GM12878 (cell line): Measurements from ENCODE around the gene GLUD1. TPM values are rescaled to one million over a fixed set of nuclear protein-coding genes. Genes with fewer than 3 reads are reported as not detected.

Experiments used
- ATAC-seq: fragments of 200-7000 bp; cut with Tn5 transposase; 3 replicates; pipeline ENCODE4 v1.9.1; 2020; ENCODE audit warnings: mild to moderate bottlenecking, moderate library complexity
- BruUV-seq: library from RNA; stranded (reverse); fragments of 400-500 nt; replicated peaks from 2 replicates; lab custom pipeline; 2021; lab: Mats Ljungman, UMichigan
- CTCF ChIA-PET: fragments of 300-600 bp; sonication (Branson Sonifier 250); formaldehyde crosslinking; extraction: SDS; loops from one replicate; lab custom pipeline; 2021; ENCODE audit warnings: inconsistent platforms; lab: Yijun Ruan, JAX
- POLR2A ChIA-PET: fragments of 350-600 bp; formaldehyde crosslinking; extraction: SDS; loops from one replicate; lab custom pipeline; 2021; ENCODE audit warnings: inconsistent platforms; lab: Charles Lee
- RAD21 ChIA-PET: fragments of 300-600 bp; sonication (Branson Sonifier 250); formaldehyde crosslinking; loops from one replicate; lab custom pipeline; 2023; ENCODE audit warnings: antibody characterized with exemption; ENCODE audit not compliant: unreplicated experiment; lab: Charles Lee
- SMC1A ChIA-PET: fragments of 300-600 bp; sonication (Branson Sonifier 250); formaldehyde crosslinking; loops from one replicate; lab custom pipeline; 2023; ENCODE audit not compliant: unreplicated experiment, uncharacterized antibody; lab: Charles Lee
- DNase-seq: peaks from one replicate; pipeline ENCODE4 v3.0.0-alpha.2; 2011; ENCODE audit warnings: low read depth, low spot score
- FAIRE-seq: peaks from 3 replicates; lab custom pipeline; 2011; peaks lifted over from hg19 to GRCh38; lab: Jason Lieb, UNC
- H2AFZ ChIP-seq: 2 replicates; pipeline ENCODE4 v1.6.0; 2011; ENCODE audit warnings: low read depth, low read length, control low read depth; ENCODE audit not compliant: control insufficient read depth
- H3K27ac ChIP-seq: 2 replicates; pipeline ENCODE4 v1.5.1; 2011; ENCODE audit warnings: control low read depth; ENCODE audit not compliant: control insufficient read depth, insufficient read depth
- H3K27me3 ChIP-seq, 2 experiments: replicated peaks in 1 of 2; 2 replicates each; pipeline versions ENCODE4 v1.6.0 to v1.6.1; 2011; ENCODE audit warnings: low read length in 1 of 2; ENCODE audit not compliant: control insufficient read depth in 2 of 2, insufficient read depth in 2 of 2
- H3K36me3 ChIP-seq, 2 experiments: 2 replicates each; pipeline ENCODE4 v1.5.1; 2011; ENCODE audit warnings: low read length in 1 of 2; ENCODE audit not compliant: control insufficient read depth in 2 of 2, insufficient read depth in 2 of 2
- H3K4me1 ChIP-seq: 2 replicates; pipeline ENCODE4 v1.6.1; 2011; ENCODE audit warnings: mild to moderate bottlenecking, low read length, moderate library complexity, mixed read lengths; ENCODE audit not compliant: control insufficient read depth, insufficient read depth
- H3K4me2 ChIP-seq: 2 replicates; pipeline ENCODE4 v1.6.0; 2011; ENCODE audit warnings: control low read depth; ENCODE audit not compliant: control insufficient read depth, insufficient read depth
- H3K4me3 ChIP-seq: fragments of 200-600 bp; sonication (generic); 2 replicates; pipeline ENCODE4 v1.5.1; 2016
- H3K79me2 ChIP-seq: 2 replicates; pipeline ENCODE4 v1.6.0; 2011; ENCODE audit warnings: low read length; ENCODE audit not compliant: control insufficient read depth, insufficient read depth
- H3K9ac ChIP-seq: 2 replicates; pipeline ENCODE4 v1.8.0; 2011; ENCODE audit warnings: low read length, control low read depth, mixed read lengths; ENCODE audit not compliant: control insufficient read depth, insufficient read depth
- H3K9me3 ChIP-seq: replicated peaks from 3 replicates; pipeline ENCODE4 v1.5.1; 2011; ENCODE audit warnings: mild to moderate bottlenecking, low read length; ENCODE audit not compliant: control insufficient read depth, insufficient read depth
- H4K20me1 ChIP-seq: 2 replicates; pipeline ENCODE4 v1.6.0; 2011; ENCODE audit not compliant: control insufficient read depth, insufficient read depth
- ATF2 ChIP-seq: IDR thresholded peaks from 2 replicates; pipeline ENCODE4 v1.6.1; 2012; ENCODE audit warnings: low read length, inconsistent platforms
- ATF7 ChIP-seq: fragments of 450-650 bp; IDR thresholded peaks from 2 replicates; pipeline ENCODE4 v1.6.1; 2016; ENCODE audit warnings: low read depth, mild to moderate bottlenecking
- BMI1 ChIP-seq: fragments of 450-650 bp; IDR thresholded peaks from 2 replicates; pipeline ENCODE4 v1.6.1; 2016; ENCODE audit warnings: mild to moderate bottlenecking, moderate library complexity, borderline replicate concordance
- CBFB ChIP-seq: IDR thresholded peaks from 2 replicates; pipeline ENCODE4 v1.6.1; 2016; ENCODE audit warnings: antibody characterized with exemption, low read depth
- CBX3 ChIP-seq: fragments of 200-600 bp; sonication (generic); IDR thresholded peaks from 2 replicates; pipeline ENCODE4 v1.6.1; 2016; ENCODE audit warnings: low read depth, borderline replicate concordance
- CBX5 ChIP-seq: sonication (generic); IDR thresholded peaks from 2 replicates; pipeline ENCODE4 v1.6.1; 2016; ENCODE audit warnings: low read depth, moderate library complexity, mild to moderate bottlenecking, inconsistent platforms
- ETV6 ChIP-seq, 2 experiments: fragments of 450-650 bp in 1 of 2; IDR thresholded peaks in 1 of 2; conservative IDR thresholded peaks in 1 of 2; 2 replicates each; pipeline ENCODE4 v1.6.1; 2014; ENCODE audit warnings: antibody characterized with exemption in 1 of 2, borderline replicate concordance in 1 of 2, low read depth in 1 of 2, mild to moderate bottlenecking in 1 of 2, moderate library complexity in 1 of 2
- FOXM1 ChIP-seq: IDR thresholded peaks from 2 replicates; pipeline ENCODE4 v1.6.1; 2012; ENCODE audit warnings: low read depth, mild to moderate bottlenecking, inconsistent platforms, low read length, moderate library complexity
- IRF3 ChIP-seq: fragments of 450-650 bp; IDR thresholded peaks from 2 replicates; pipeline ENCODE4 v1.6.1; 2014; ENCODE audit warnings: mild to moderate bottlenecking
- JUND ChIP-seq: IDR thresholded peaks from 2 replicates; pipeline ENCODE4 v1.6.1; 2012; ENCODE audit warnings: low read depth, mild to moderate bottlenecking, low read length, improper control_type of control experiment, moderate library complexity
- MTA2 ChIP-seq: fragments of 450-650 bp; IDR thresholded peaks from 2 replicates; pipeline ENCODE4 v1.6.1; 2016; ENCODE audit warnings: low read depth, mild to moderate bottlenecking, moderate library complexity
- MTA3 ChIP-seq: IDR thresholded peaks from 2 replicates; pipeline ENCODE4 v1.6.1; 2012; ENCODE audit warnings: low read length, inconsistent platforms, borderline replicate concordance
- MYB ChIP-seq: fragments of 150-350 bp; IDR thresholded peaks from 2 replicates; pipeline ENCODE4 v1.6.1; 2014; ENCODE audit warnings: mild to moderate bottlenecking, low read depth, low read length, borderline replicate concordance
- PKNOX1 ChIP-seq: fragments of 450-650 bp; IDR thresholded peaks from 2 replicates; pipeline ENCODE4 v1.6.1; 2016; ENCODE audit warnings: mild to moderate bottlenecking
- RAD21 ChIP-seq: IDR thresholded peaks from 2 replicates; pipeline ENCODE4 v1.6.1; 2011; ENCODE audit warnings: mild to moderate bottlenecking, low read depth, low read length, moderate library complexity; ENCODE audit not compliant: insufficient read depth
- RCOR1 ChIP-seq: conservative IDR thresholded peaks from 2 replicates; pipeline ENCODE4 v1.6.1; 2012; ENCODE audit warnings: low read depth, low read length, improper control_type of control experiment
- SMAD1 ChIP-seq: fragments of 450-650 bp; IDR thresholded peaks from 2 replicates; pipeline ENCODE4 v1.6.1; 2018; ENCODE audit warnings: mild to moderate bottlenecking, low read depth; ENCODE audit not compliant: partially characterized antibody
- YBX1 ChIP-seq: fragments of 450-650 bp; IDR thresholded peaks from 2 replicates; pipeline ENCODE4 v1.6.1; 2016; ENCODE audit warnings: antibody characterized with exemption
- WGBS: methylation state at CpG from one replicate; pipeline ENCODE4 v1.1.6; 2016; ENCODE audit warnings: low lambda C conversion rate; ENCODE audit not compliant: insufficient replicate concordance, insufficient coverage; ENCODE audit errors: missing lambda C conversion rate; 5-methylcytosine and 5-hydroxymethylcytosine counted together
- in situ Hi-C: fragments of 300-500 bp; cut with MboI; formaldehyde crosslinking; loops from 9 replicates; pipeline ENCODE4 v1.14.3; 2018; ENCODE audit warnings: mixed read lengths
- intact Hi-C: fragments of 100-400 bp; cut with micrococcal nuclease; formaldehyde crosslinking; loops from one replicate; pipeline ENCODE4 v1.14.2; 2022; ENCODE audit not compliant: unreplicated experiment
- polyA plus RNA-seq, 11 experiments: library from polyadenylated mRNA; depleted of rRNA in 4 of 11; unstranded in 6 of 11; stranded (reverse) in 5 of 11; fragments of >200 nt; fragmentation: Nextera tagmentation in 4 of 11; fragmentation: Illumina TruSeq in 1 of 11; extraction: Ambion mirVana in 4 of 11; extraction: Trizol in 1 of 11; gene quantifications; 1 replicate in 1 of 11; 2 replicates in 10 of 11; pipeline versions ENCODE4 v1.2.1 to v1.2.3, GENCODE V29; 2011 to 2016; ENCODE audit warnings: inconsistent platforms in 2 of 11, missing spikeins in 2 of 11, low read depth in 1 of 11
- total RNA-seq, 4 experiments: library from RNA; depleted of rRNA in 3 of 4; stranded (reverse); fragments of >200 nt in 3 of 4; fragmentation: Illumina TruSeq in 1 of 4; extraction: Trizol in 1 of 4; gene quantifications; 2 replicates each; pipeline versions ENCODE4 v1.2.1 to v1.2.3, GENCODE V29; 2013 to 2021

The GLUD1 gene
- total and polyA plus RNA-seq, 10 of the 15 experiments (the other 5 are each of a cell fraction or from before 2014, with no cell fraction given): 26.1 to 109 (median 81.4) TPM

- FAIRE-seq: no peak
- intact Hi-C loops (no loop called here), in situ Hi-C loops (no loop called here)
- H3K9ac ChIP-seq: no peak overlapping the region
- no peaks in the 10 kb centered on the region for H3K79me2 ChIP-seq
- H3K4me3 ChIP-seq: no peak overlapping the region
- ATAC-seq: no peak
- no peaks in the 10 kb centered on the region; a peak in 3 of 4 replicates for H3K27me3 ChIP-seq
- no peak overlapping the region for H2AFZ ChIP-seq
- ChIA-PET RAD21 (no interaction called here), SMC1A (no interaction called here), CTCF (no interaction called here), POLR2A (no interaction called here)
- H4K20me1 ChIP-seq: no peaks in the 10 kb centered on the region
- no peak overlapping the region for H3K4me2 ChIP-seq
- no TSS peak for BruUV-seq
- TF ChIP-seq MYB (no peak), FOXM1 (no peak), ATF2 (no peak), MTA2 (no peak), BMI1 (no peak), ATF7 (no peak), ETV6 (conservative IDR thresholded peaks at IDR 0.05 in 1 of 2, IDR thresholded peaks at IDR 0.05 in 1 of 2; ENCODE audit: borderline replicate concordance in 1 of 2, low read depth in 1 of 2) (no peak), CBX3 (no peak), CBX5 (no peak), CBFB (no peak), RCOR1 (no peak), IRF3 (no peak), SMAD1 (no peak), PKNOX1 (no peak), RAD21 (no peak), JUND (no peak), MTA3 (no peak), YBX1 (no peak)
- H3K36me3 ChIP-seq: no peaks in the 10 kb centered on the region
- no peak overlapping the region for H3K27ac ChIP-seq
- 100% methylated on average over 1 of the region's 1 CpG for WGBS
- H3K9me3 ChIP-seq: no peaks in the 10 kb centered on the region
- H3K4me1 ChIP-seq: no peaks in the 10 kb centered on the region
- DNase-seq: no peak
Observed at GRCh38 chr10:87036623-87037022, 58.0 kb downstream of the GLUD1 start.
